ENCODE results near the gene OOSP4B. TPM values are rescaled to one million over a fixed set of nuclear protein-coding genes. Genes with fewer than 3 reads are reported as not detected.
"Not testable (repeated sequence)": the region's sequence is repeated elsewhere in the genome, so short reads cannot be mapped to it uniquely, and the experiment has no call there.

Gene OOSP4B
- total and polyA plus RNA-seq, 2 experiments from 2014 or later: not detected

DNA sequence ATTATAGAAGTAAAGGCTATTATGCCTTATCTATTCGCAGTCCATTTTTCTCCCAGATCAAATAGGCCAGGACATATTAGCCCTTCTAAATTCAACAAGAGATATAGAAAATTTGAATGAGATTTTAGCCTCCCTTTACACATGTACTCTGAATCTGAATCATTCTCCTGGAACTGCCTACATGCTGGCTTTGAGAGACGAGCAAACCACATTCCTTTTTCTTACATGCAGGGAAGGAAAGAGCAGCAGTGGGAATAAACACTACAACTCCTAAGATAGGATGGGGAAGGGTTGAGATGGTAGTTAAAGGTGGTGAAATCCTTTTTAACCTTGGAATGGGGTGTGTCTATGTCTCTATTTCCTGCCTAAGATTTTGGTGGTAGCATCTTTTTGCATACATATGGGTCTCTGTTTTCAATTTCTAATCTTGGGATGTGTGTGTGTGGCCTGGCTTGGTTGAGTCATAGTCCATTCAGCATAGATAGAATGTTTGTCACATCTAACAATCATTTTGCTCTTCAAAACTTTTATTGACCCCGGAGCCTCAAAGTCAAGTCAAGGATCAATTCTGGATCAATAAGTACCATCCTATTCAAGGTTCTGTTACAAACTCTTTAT lies 12.1 kb downstream of the OOSP4B start:
- no peaks in the 10 kb centered on the region for H3K4me1 ChIP-seq (ENCODE audit: insufficient read depth)
- H3K27me3 ChIP-seq: no peaks in the 10 kb centered on the region
- no peaks in the 10 kb centered on the region for H4K20me1 ChIP-seq (ENCODE audit: insufficient read depth, poor library complexity, severe bottlenecking)
- no peak overlapping the region for H3K27ac ChIP-seq
- DNase-seq (ENCODE audit: low spot score): no peak
- H3K36me3 ChIP-seq (replicated peaks; ENCODE audit: insufficient read depth, low read depth): no peaks in the 10 kb centered on the region
- no peak overlapping the region for H3K4me3 ChIP-seq
- no peaks in the 10 kb centered on the region for H3K9me2 ChIP-seq (replicated peaks; ENCODE audit: insufficient read depth)
- H2AFZ ChIP-seq: no peak overlapping the region
- H3K9me3 ChIP-seq (ENCODE audit: low read depth): no peaks in the 10 kb centered on the region
- H3K4me2 ChIP-seq: no peak overlapping the region
- no peaks in the 10 kb centered on the region for H3K79me2 ChIP-seq
- WGBS (ENCODE audit: low lambda C conversion rate, missing lambda C conversion rate): 62% methylated on average over 3 of the region's 3 CpGs
- TF ChIP-seq, protein P1, sequence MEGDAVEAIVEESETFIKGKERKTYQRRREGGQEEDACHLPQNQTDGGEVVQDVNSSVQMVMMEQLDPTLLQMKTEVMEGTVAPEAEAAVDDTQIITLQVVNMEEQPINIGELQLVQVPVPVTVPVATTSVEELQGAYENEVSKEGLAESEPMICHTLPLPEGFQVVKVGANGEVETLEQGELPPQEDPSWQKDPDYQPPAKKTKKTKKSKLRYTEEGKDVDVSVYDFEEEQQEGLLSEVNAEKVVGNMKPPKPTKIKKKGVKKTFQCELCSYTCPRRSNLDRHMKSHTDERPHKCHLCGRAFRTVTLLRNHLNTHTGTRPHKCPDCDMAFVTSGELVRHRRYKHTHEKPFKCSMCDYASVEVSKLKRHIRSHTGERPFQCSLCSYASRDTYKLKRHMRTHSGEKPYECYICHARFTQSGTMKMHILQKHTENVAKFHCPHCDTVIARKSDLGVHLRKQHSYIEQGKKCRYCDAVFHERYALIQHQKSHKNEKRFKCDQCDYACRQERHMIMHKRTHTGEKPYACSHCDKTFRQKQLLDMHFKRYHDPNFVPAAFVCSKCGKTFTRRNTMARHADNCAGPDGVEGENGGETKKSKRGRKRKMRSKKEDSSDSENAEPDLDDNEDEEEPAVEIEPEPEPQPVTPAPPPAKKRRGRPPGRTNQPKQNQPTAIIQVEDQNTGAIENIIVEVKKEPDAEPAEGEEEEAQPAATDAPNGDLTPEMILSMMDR (IDR thresholded peaks at IDR 0.05; ENCODE audit: poor library complexity): no peak
- TF ChIP-seq EZH2 (IDR thresholded peaks at IDR 0.05; ENCODE audit: borderline replicate concordance): no peak
- TF ChIP-seq EZH2phosphoT487 (IDR thresholded peaks at IDR 0.05; ENCODE audit: low read depth, severe bottlenecking, unreplicated experiment): no peak

DNA sequence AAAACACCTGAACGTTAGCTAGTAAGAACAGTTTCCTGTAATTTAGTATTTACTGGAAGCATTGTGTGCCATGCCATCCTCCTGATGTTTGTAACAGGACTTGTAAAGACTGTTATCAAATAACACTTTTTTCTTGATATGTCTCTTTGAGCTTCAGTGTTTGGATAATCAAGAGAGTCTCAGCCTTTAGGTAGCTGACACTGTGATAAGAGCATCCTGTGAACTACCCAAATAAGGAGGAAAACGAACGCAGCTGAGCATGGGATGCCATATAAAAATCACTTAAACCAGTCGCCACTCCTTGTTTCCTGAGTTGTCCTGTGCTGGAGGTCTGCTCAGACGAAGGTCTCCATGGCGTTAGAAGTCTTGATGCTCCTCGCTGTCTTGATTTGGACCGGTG lies 23.1 kb downstream of the OOSP4B start, which contains the start of gene OOSP2:
TSS of gene OOSP2 (plus strand) at position 301 of the 400 bp plus-strand sequence. CDS start at position 352, 51 bp downstream.
- TF ChIP-seq, protein P1 (IDR thresholded peaks at IDR 0.05; ENCODE audit: poor library complexity): no peak
- TF ChIP-seq EZH2 (IDR thresholded peaks at IDR 0.05; ENCODE audit: borderline replicate concordance) (no peak), EZH2phosphoT487 (IDR thresholded peaks at IDR 0.05; ENCODE audit: low read depth, severe bottlenecking, unreplicated experiment) (no peak)

DNA sequence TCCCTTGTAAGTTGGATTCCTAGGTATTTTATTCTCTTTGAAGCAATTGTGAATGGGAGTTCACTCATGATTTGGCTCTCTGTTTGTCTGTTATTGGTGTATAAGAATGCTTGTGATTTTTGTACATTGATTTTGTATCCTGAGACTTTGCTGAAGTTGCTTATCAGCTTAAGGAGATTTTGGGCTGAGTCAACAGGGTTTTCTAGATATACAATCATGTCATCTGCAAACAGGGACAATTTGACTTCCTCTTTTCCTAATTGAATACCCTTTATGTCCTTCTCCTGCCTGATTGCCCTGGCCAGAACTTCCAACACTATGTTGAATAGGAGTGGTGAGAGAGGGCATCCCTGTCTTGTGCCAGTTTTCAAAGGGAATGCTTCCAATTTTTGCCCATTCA lies 33.4 kb downstream of the OOSP4B start:
- not testable (repeated sequence) for H4K20me1 ChIP-seq (ENCODE audit: insufficient read depth, poor library complexity, severe bottlenecking); H3K36me3 ChIP-seq (replicated peaks; ENCODE audit: insufficient read depth, low read depth); H3K27ac ChIP-seq; H3K4me3 ChIP-seq; H2AFZ ChIP-seq; H3K27me3 ChIP-seq; DNase-seq (ENCODE audit: low spot score); H3K9me2 ChIP-seq (replicated peaks; ENCODE audit: insufficient read depth); H3K4me2 ChIP-seq; H3K79me2 ChIP-seq; H3K4me1 ChIP-seq (ENCODE audit: insufficient read depth); H3K9me3 ChIP-seq (ENCODE audit: low read depth)

More for the DNA sequence above, 23.1 kb downstream of the OOSP4B start, which contains the start of gene OOSP2:
- no peaks in the 10 kb centered on the region for H3K36me3 ChIP-seq (replicated peaks; ENCODE audit: insufficient read depth, low read depth)
- no peak within 1 kb of the TSS for H3K4me2 ChIP-seq
- no peaks in the 10 kb centered on the region for H3K4me1 ChIP-seq (ENCODE audit: insufficient read depth)
- no peaks in the 10 kb centered on the region for H3K79me2 ChIP-seq
- H3K4me3 ChIP-seq: no peak within 1 kb of the TSS
- no peak within 1 kb of the TSS for H2AFZ ChIP-seq
- 81% methylated on average over 8 of the region's 8 CpGs for WGBS (ENCODE audit: low lambda C conversion rate, missing lambda C conversion rate)
- no peak within 1 kb of the TSS for H3K27ac ChIP-seq
- H3K27me3 ChIP-seq: no peaks in the 10 kb centered on the region
- H4K20me1 ChIP-seq (ENCODE audit: insufficient read depth, poor library complexity, severe bottlenecking): no peaks in the 10 kb centered on the region
- no peaks in the 10 kb centered on the region for H3K9me2 ChIP-seq (replicated peaks; ENCODE audit: insufficient read depth)
- no peak for DNase-seq (ENCODE audit: low spot score)
- H3K9me3 ChIP-seq (ENCODE audit: low read depth): no peaks in the 10 kb centered on the region

DNA sequence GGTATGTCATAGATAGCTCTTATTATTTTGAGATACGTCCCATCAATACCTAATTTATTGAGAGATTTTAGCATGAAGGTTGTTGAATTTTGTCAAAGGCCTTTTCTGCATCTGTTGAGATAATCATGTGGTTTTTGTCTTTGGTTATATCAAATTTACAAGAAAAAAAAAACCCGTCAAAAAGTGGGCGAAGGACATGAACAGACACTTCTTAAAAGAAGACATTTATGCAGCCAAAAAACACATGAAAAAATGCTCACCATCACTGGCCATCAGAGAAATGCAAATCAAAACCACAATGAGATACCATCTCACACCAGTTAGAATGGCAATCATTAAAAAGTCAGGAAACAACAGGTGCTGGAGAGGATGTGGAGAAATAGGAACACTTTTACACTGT lies 33.9 kb downstream of the OOSP4B start:
- H3K4me3 ChIP-seq; H3K27ac ChIP-seq; H2AFZ ChIP-seq; H3K9me3 ChIP-seq (ENCODE audit: low read depth); H3K4me1 ChIP-seq (ENCODE audit: insufficient read depth); H3K36me3 ChIP-seq (replicated peaks; ENCODE audit: insufficient read depth, low read depth); H3K9me2 ChIP-seq (replicated peaks; ENCODE audit: insufficient read depth); DNase-seq (ENCODE audit: low spot score); H3K4me2 ChIP-seq; H3K27me3 ChIP-seq; H3K79me2 ChIP-seq; H4K20me1 ChIP-seq (ENCODE audit: insufficient read depth, poor library complexity, severe bottlenecking): not testable (repeated sequence)
- WGBS (ENCODE audit: low lambda C conversion rate, missing lambda C conversion rate): 77% methylated on average over 3 of the region's 3 CpGs
